IMR-90 (cell line): ENCODE data around the gene TIMM44. TPM values are rescaled to one million over a fixed set of nuclear protein-coding genes. Genes with fewer than 3 reads are reported as not detected.

Source experiments
- ATAC-seq: fragments of 200-7000 bp; cut with Tn5 transposase; 2 replicates; pipeline ENCODE4 v1.9.1; 2020; ENCODE audit warnings: low read depth, mild to moderate bottlenecking, moderate library complexity
- BruUV-seq: library from RNA; stranded (reverse); fragments of 400-500 nt; replicated peaks from 2 replicates; lab custom pipeline; 2021; lab: Mats Ljungman, UMichigan
- CTCF ChIA-PET: fragments of 300-600 bp; formaldehyde crosslinking; extraction: SDS; loops from one replicate; lab custom pipeline; 2021; ENCODE audit warnings: antibody characterized with exemption; lab: Yijun Ruan, JAX
- POLR2A ChIA-PET: fragments of 300-600 bp; sonication (Branson Sonifier 250); formaldehyde crosslinking; loops from one replicate; lab custom pipeline; 2022; ENCODE audit warnings: antibody characterized with exemption; ENCODE audit not compliant: unreplicated experiment; lab: Charles Lee
- DNase-seq: peaks from one replicate; pipeline ENCODE4 v3.0.0; 2013
- H2AFZ ChIP-seq: replicated peaks from 2 replicates; pipeline ENCODE3; 2013; ENCODE audit warnings: low read length, mild to moderate bottlenecking; ENCODE audit not compliant: poor library complexity
- H2AK5ac ChIP-seq: 2 replicates; pipeline ENCODE4 v1.6.1; 2013; ENCODE audit warnings: low read depth, low read length, inconsistent platforms
- H2AK9ac ChIP-seq: replicated peaks from 2 replicates; pipeline ENCODE3; 2013; ENCODE audit warnings: mild to moderate bottlenecking, low read depth, low read length, moderate library complexity; ENCODE audit not compliant: poor library complexity
- H2BK120ac ChIP-seq: 2 replicates; pipeline ENCODE4 v1.6.1; 2013; ENCODE audit warnings: low read depth, low read length, inconsistent platforms
- H2BK15ac ChIP-seq: 3 replicates; pipeline ENCODE4 v1.6.1; 2013; ENCODE audit warnings: low read depth, low read length, inconsistent platforms
- H2BK20ac ChIP-seq: 2 replicates; pipeline ENCODE4 v1.6.1; 2013; ENCODE audit warnings: low read depth, mild to moderate bottlenecking, inconsistent platforms, low read length, moderate library complexity
- H2BK5ac ChIP-seq: 2 replicates; pipeline ENCODE4 v1.6.1; 2013; ENCODE audit warnings: mild to moderate bottlenecking, low read depth, low read length, inconsistent platforms; ENCODE audit not compliant: poor library complexity, severe bottlenecking
- H3K14ac ChIP-seq: replicated peaks from 2 replicates; pipeline ENCODE4 v1.6.1; 2013; ENCODE audit warnings: low read depth, low read length, inconsistent platforms
- H3K18ac ChIP-seq: 2 replicates; pipeline ENCODE4 v1.6.1; 2013; ENCODE audit warnings: low read depth, low read length, control low read depth
- H3K23ac ChIP-seq: 2 replicates; pipeline ENCODE4 v1.6.1; 2013; ENCODE audit warnings: low read depth, low read length, inconsistent platforms
- H3K27ac ChIP-seq: 2 replicates; pipeline ENCODE4 v1.5.1; 2013; ENCODE audit warnings: mild to moderate bottlenecking, control low read depth, low read length; ENCODE audit not compliant: insufficient read depth
- H3K27me3 ChIP-seq: 2 replicates; pipeline ENCODE4 v1.6.1; 2013; ENCODE audit warnings: low read length; ENCODE audit not compliant: control insufficient read depth, insufficient read depth
- H3K36me3 ChIP-seq: 2 replicates; pipeline ENCODE4 v1.6.1; 2013; ENCODE audit warnings: low read length, mixed read lengths; ENCODE audit not compliant: control insufficient read depth, insufficient read depth
- H3K4ac ChIP-seq: 2 replicates; pipeline ENCODE4 v1.6.1; 2013; ENCODE audit warnings: low read depth, low read length, inconsistent platforms
- H3K4me1 ChIP-seq: 2 replicates; pipeline ENCODE4 v1.6.1; 2013; ENCODE audit warnings: low read length, mixed read lengths; ENCODE audit not compliant: control insufficient read depth, insufficient read depth
- H3K4me2 ChIP-seq: 2 replicates; pipeline ENCODE4 v1.6.1; 2013; ENCODE audit warnings: low read depth, mild to moderate bottlenecking, control low read depth, low read length, moderate library complexity
- H3K4me3 ChIP-seq: 2 replicates; pipeline ENCODE4 v1.5.1; 2013; ENCODE audit warnings: low read depth, mild to moderate bottlenecking, control low read depth, low read length, moderate library complexity; ENCODE audit not compliant: insufficient read depth
- H3K56ac ChIP-seq: 2 replicates; pipeline ENCODE4 v1.6.1; 2013; ENCODE audit warnings: low read length, inconsistent platforms; ENCODE audit not compliant: insufficient read depth; ENCODE audit errors: extremely low read depth
- H3K79me1 ChIP-seq, 2 experiments: 2 replicates each; pipeline ENCODE4 v1.6.1; 2013; ENCODE audit warnings: low read length in 2 of 2, inconsistent platforms in 1 of 2, low read depth in 1 of 2
- H3K9ac ChIP-seq: 2 replicates; pipeline ENCODE4 v1.6.1; 2013; ENCODE audit warnings: low read depth, low read length, control low read depth
- H3K9me1 ChIP-seq: 2 replicates; pipeline ENCODE4 v1.6.1; 2013; ENCODE audit warnings: low read length, inconsistent platforms; ENCODE audit not compliant: insufficient read depth
- H3K9me3 ChIP-seq: 2 replicates; pipeline ENCODE4 v1.6.1; 2013; ENCODE audit warnings: low read length; ENCODE audit not compliant: control insufficient read depth, insufficient read depth
- H4K20me1 ChIP-seq: 2 replicates; pipeline ENCODE4 v1.6.1; 2013; ENCODE audit warnings: low read length, inconsistent platforms; ENCODE audit not compliant: insufficient read depth
- H4K5ac ChIP-seq: 2 replicates; pipeline ENCODE4 v1.6.1; 2013; ENCODE audit warnings: mild to moderate bottlenecking, low read depth, low read length, control low read depth
- H4K8ac ChIP-seq, 2 experiments: 2 replicates each; pipeline ENCODE4 v1.6.1; 2013; ENCODE audit warnings: low read depth in 2 of 2, low read length in 2 of 2, control low read depth in 1 of 2, inconsistent platforms in 1 of 2
- H4K91ac ChIP-seq: 2 replicates; pipeline ENCODE4 v1.6.1; 2013; ENCODE audit warnings: low read depth, low read length, inconsistent platforms; ENCODE audit not compliant: insufficient read depth
- BHLHE40 ChIP-seq: fragments of 150-350 bp; IDR thresholded peaks from 2 replicates; pipeline ENCODE4 v1.6.1; 2016; ENCODE audit warnings: mild to moderate bottlenecking, low read depth, low read length
- CEBPB ChIP-seq: IDR thresholded peaks from 2 replicates; pipeline ENCODE4 v1.6.1; 2012; ENCODE audit warnings: low read depth, low read length, improper control_type of control experiment
- CHD1 ChIP-seq: IDR thresholded peaks from 2 replicates; pipeline ENCODE4 v1.6.1; 2012; ENCODE audit warnings: low read depth, low read length, improper control_type of control experiment
- FOS ChIP-seq: fragments of 150-350 bp; IDR thresholded peaks from 2 replicates; pipeline ENCODE4 v1.6.1; 2016; ENCODE audit warnings: low read depth, low read length
- MAFK ChIP-seq: IDR thresholded peaks from 2 replicates; pipeline ENCODE4 v1.6.1; 2012; ENCODE audit warnings: low read depth, low read length, improper control_type of control experiment
- MAZ ChIP-seq: IDR thresholded peaks from 2 replicates; pipeline ENCODE4 v1.6.1; 2012; ENCODE audit warnings: low read depth, mild to moderate bottlenecking, low read length, improper control_type of control experiment, moderate library complexity, borderline replicate concordance
- MXI1 ChIP-seq: IDR thresholded peaks from 2 replicates; pipeline ENCODE4 v1.6.1; 2012; ENCODE audit warnings: low read depth, mild to moderate bottlenecking, low read length, moderate library complexity, borderline replicate concordance
- NFE2L2 ChIP-seq: fragments of 150-350 bp; IDR thresholded peaks from 2 replicates; pipeline ENCODE4 v1.6.1; 2016; ENCODE audit warnings: low read depth, mild to moderate bottlenecking, low read length
- POLR2A ChIP-seq: IDR thresholded peaks from 2 replicates; pipeline ENCODE4 v1.6.1; 2012; ENCODE audit warnings: mild to moderate bottlenecking, low read depth, low read length
- RAD21 ChIP-seq: IDR thresholded peaks from 2 replicates; pipeline ENCODE4 v1.6.1; 2012; ENCODE audit warnings: low read length, improper control_type of control experiment
- RCOR1 ChIP-seq: IDR thresholded peaks from 2 replicates; pipeline ENCODE4 v1.6.1; 2012; ENCODE audit warnings: mild to moderate bottlenecking, low read length, improper control_type of control experiment; ENCODE audit not compliant: insufficient replicate concordance
- RFX5 ChIP-seq: IDR thresholded peaks from 2 replicates; pipeline ENCODE4 v1.8.0; 2012; ENCODE audit warnings: low read depth, mild to moderate bottlenecking, low read length, moderate library complexity
- SMC3 ChIP-seq: fragments of 150-350 bp; IDR thresholded peaks from 2 replicates; pipeline ENCODE4 v1.6.1; 2016; ENCODE audit warnings: low read depth, mild to moderate bottlenecking, antibody characterized with exemption, low read length, moderate library complexity
- WGBS, 2 experiments: methylation state at CpG; one replicate each; pipeline versions ENCODE4 v1.1.5 to v1.1.7; 2013; ENCODE audit warnings: missing lambda C conversion rate in 2 of 2; ENCODE audit not compliant: insufficient read length in 1 of 2; ENCODE audit errors: extremely low coverage in 2 of 2; 5-methylcytosine and 5-hydroxymethylcytosine counted together
- dilution Hi-C: fragments of 300-500 bp; cut with HindIII; formaldehyde crosslinking; loops from one replicate; pipeline ENCODE4 v1.14.3; 2018; ENCODE audit warnings: low sequenced_read_pairs; ENCODE audit not compliant: unreplicated experiment
- in situ Hi-C: fragments of 300-500 bp; cut with MboI; formaldehyde crosslinking; loops from 3 replicates; pipeline ENCODE4 v1.14.3; 2019; ENCODE audit warnings: low sequenced_read_pairs, inconsistent platforms, mixed read lengths
- intact Hi-C: fragments of 100-400 bp; cut with micrococcal nuclease; formaldehyde crosslinking; loops from 2 replicates; pipeline ENCODE4 v1.10.0; 2022
- polyA plus RNA-seq, 3 experiments: library from polyadenylated mRNA; depleted of rRNA; stranded (reverse); fragments of >200 nt; gene quantifications; 2 replicates each; pipeline ENCODE4 v1.2.3, GENCODE V29; 2012; ENCODE audit warnings: low replicate concordance in 1 of 3
- total RNA-seq: library from RNA; depleted of rRNA; stranded (reverse); fragments of >200 nt; gene quantifications from 2 replicates; pipeline ENCODE4 v1.2.3, GENCODE V29; 2012
- TF ChIP-seq, protein P1 (sequence below): fragments of 150-350 bp; IDR thresholded peaks from 2 replicates; pipeline ENCODE4 v1.6.1; 2017; ENCODE audit warnings: mild to moderate bottlenecking, antibody characterized with exemption, low read length, low read depth
- TF ChIP-seq, protein P2 (sequence below): fragments of 150-350 bp; IDR thresholded peaks from 2 replicates; pipeline ENCODE4 v1.6.1; 2016; ENCODE audit warnings: low read depth, mild to moderate bottlenecking, low read length, moderate library complexity, borderline replicate concordance
- TF ChIP-seq, protein P3 (sequence below): conservative IDR thresholded peaks from 2 replicates; pipeline ENCODE4 v1.5.1; 2012; ENCODE audit warnings: mild to moderate bottlenecking, low read depth, low read length, improper control_type of control experiment

The TIMM44 gene
- total and polyA plus RNA-seq, 2 of the 4 experiments (the other 2 are of a cell fraction) = 37.6 to 52.3 TPM

DNA sequence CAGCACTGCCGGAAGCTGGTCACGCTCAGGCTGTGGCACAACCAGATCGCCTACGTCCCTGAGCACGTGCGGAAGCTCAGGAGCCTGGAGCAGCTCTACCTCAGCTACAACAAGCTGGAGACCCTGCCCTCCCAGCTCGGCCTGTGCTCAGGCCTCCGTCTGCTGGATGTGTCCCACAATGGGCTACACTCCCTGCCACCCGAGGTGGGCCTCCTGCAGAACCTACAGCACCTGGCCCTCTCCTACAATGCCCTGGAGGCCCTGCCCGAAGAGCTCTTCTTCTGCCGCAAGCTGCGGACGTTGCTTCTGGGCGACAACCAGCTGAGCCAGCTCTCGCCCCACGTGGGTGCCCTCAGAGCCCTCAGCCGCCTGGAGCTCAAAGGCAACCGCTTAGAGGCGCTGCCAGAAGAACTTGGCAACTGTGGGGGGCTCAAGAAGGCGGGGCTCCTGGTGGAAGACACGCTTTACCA lies 43.0 kb downstream of the TIMM44 start:
- Histone ChIP-seq H2BK120ac (no peak overlapping the region), H3K4me2 (no peak overlapping the region), H3K27ac (no peak overlapping the region), H3K23ac (no peak overlapping the region), H4K8ac (no peak overlapping the region), H2AK5ac (no peak overlapping the region), H3K9ac (no peak overlapping the region), H3K14ac (no peak overlapping the region), H3K79me1 (peaks cover 10 to 27% of the 10 kb centered on the region in 2 experiments; a peak in 3 of 4 replicates), H4K91ac (no peak overlapping the region), H4K5ac (no peak overlapping the region), H3K36me3 (peaks cover 16% of the 10 kb centered on the region), H3K4ac (no peak overlapping the region), H2AFZ (no peak overlapping the region), H3K4me1 (peaks cover 10% of the 10 kb centered on the region), H3K4me3 (no peak overlapping the region), H3K18ac (no peak overlapping the region), H2AK9ac (no peak overlapping the region), H2BK15ac (no peak overlapping the region), H3K27me3 (no peaks in the 10 kb centered on the region), H3K9me1 (peaks cover 11% of the 10 kb centered on the region), H4K20me1 (peaks cover 14% of the 10 kb centered on the region), H3K9me3 (no peaks in the 10 kb centered on the region), H2BK20ac (no peak overlapping the region), H3K56ac (no peak overlapping the region), H2BK5ac (no peak overlapping the region)
- ATAC-seq (no peak), DNase-seq (no peak)
- in situ Hi-C loops (no loop called here), dilution Hi-C loops (no loop called here), intact Hi-C loops (no loop called here)
- BruUV-seq = no TSS peak
- TF ChIP-seq MXI1 = no peak
- TF ChIP-seq RCOR1 = no peak
- TF ChIP-seq BHLHE40 = no peak
- TF ChIP-seq, protein P1, sequence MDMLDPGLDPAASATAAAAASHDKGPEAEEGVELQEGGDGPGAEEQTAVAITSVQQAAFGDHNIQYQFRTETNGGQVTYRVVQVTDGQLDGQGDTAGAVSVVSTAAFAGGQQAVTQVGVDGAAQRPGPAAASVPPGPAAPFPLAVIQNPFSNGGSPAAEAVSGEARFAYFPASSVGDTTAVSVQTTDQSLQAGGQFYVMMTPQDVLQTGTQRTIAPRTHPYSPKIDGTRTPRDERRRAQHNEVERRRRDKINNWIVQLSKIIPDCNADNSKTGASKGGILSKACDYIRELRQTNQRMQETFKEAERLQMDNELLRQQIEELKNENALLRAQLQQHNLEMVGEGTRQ = no peak
- TF ChIP-seq RAD21 = no peak
- no peak for TF ChIP-seq NFE2L2
- no peak for TF ChIP-seq SMC3
- TF ChIP-seq CHD1 = no peak
- TF ChIP-seq, protein P2, sequence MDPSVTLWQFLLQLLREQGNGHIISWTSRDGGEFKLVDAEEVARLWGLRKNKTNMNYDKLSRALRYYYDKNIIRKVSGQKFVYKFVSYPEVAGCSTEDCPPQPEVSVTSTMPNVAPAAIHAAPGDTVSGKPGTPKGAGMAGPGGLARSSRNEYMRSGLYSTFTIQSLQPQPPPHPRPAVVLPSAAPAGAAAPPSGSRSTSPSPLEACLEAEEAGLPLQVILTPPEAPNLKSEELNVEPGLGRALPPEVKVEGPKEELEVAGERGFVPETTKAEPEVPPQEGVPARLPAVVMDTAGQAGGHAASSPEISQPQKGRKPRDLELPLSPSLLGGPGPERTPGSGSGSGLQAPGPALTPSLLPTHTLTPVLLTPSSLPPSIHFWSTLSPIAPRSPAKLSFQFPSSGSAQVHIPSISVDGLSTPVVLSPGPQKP = no peak
- TF ChIP-seq MAZ = no peak
- no peak for TF ChIP-seq FOS
- TF ChIP-seq POLR2A = no peak
- no peak for TF ChIP-seq MAFK
- TF ChIP-seq CEBPB = no peak
- TF ChIP-seq, protein P3, sequence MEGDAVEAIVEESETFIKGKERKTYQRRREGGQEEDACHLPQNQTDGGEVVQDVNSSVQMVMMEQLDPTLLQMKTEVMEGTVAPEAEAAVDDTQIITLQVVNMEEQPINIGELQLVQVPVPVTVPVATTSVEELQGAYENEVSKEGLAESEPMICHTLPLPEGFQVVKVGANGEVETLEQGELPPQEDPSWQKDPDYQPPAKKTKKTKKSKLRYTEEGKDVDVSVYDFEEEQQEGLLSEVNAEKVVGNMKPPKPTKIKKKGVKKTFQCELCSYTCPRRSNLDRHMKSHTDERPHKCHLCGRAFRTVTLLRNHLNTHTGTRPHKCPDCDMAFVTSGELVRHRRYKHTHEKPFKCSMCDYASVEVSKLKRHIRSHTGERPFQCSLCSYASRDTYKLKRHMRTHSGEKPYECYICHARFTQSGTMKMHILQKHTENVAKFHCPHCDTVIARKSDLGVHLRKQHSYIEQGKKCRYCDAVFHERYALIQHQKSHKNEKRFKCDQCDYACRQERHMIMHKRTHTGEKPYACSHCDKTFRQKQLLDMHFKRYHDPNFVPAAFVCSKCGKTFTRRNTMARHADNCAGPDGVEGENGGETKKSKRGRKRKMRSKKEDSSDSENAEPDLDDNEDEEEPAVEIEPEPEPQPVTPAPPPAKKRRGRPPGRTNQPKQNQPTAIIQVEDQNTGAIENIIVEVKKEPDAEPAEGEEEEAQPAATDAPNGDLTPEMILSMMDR = no peak
- no peak for TF ChIP-seq RFX5
- ChIA-PET CTCF (no interaction called here), POLR2A (interaction anchor here (0.5 to 0.7 kb wide), 2 partner anchors 14 to 21 kb away, joined by 3 to 9 read pairs; no protein-coding TSS in a partner anchor)
- WGBS, 2 experiments = 66% methylated on average over 11 of the region's 21 CpGs; no CpG with 5 or more reads in 1 of the 2 experiments
